NCI-H774 (cell line): ENCODE results near the gene MTTP.
A peak's percentile ranks its signal among the peaks of the same experiment; 100 is the strongest.
"Not testable (repeated sequence)": the region's sequence is repeated elsewhere in the genome, so short reads cannot be mapped to it uniquely, and the experiment has no call there.

Experiments used
- DNase-seq: peaks from one replicate; lab custom pipeline; 2025; lab: John Stamatoyannopoulos, UW

MTTP gene

GRCh38 chr4:99574530-99575324, at the start of gene MTTP:
TSS of gene MTTP (plus strand) at chr4:99574824. CDS start at chr4:99574910, 86 bp downstream.
- no peak for DNase-seq

GRCh38 chr4:99529228-99529627, 45.4 kb upstream of the MTTP start:
- DNase-seq: no peak

- no peak for DNase-seq
These were observed 44.7 kb upstream of the MTTP start for GRCh38 chr4:99529956-99530355.

GRCh38 chr4:99534699-99535098, 39.9 kb upstream of the MTTP start:
- DNase-seq: not testable (repeated sequence)

- DNase-seq: no peak
These were observed 38.4 kb upstream of the MTTP start for GRCh38 chr4:99536271-99536670.

- DNase-seq: peak; percentile 9
These were observed 37.8 kb upstream of the MTTP start for GRCh38 chr4:99536848-99537247.

- no peak for DNase-seq
These were observed 37.0 kb upstream of the MTTP start for GRCh38 chr4:99537674-99538073.

GRCh38 chr4:99540277-99540939, 34.2 kb upstream of the MTTP start:
- DNase-seq: no peak

GRCh38 chr4:99552872-99553271, 21.8 kb upstream of the MTTP start:
- DNase-seq: no peak

- peak; percentile 72 for DNase-seq
These were observed 11.1 kb upstream of the MTTP start, which contains the start of gene TRMT10A for GRCh38 chr4:99563310-99564186. TSS of gene TRMT10A (minus strand) at chr4:99564039. CDS start at chr4:99559338, 4,701 bp downstream.

- DNase-seq: no peak
These were observed 9.7 kb upstream of the MTTP start for GRCh38 chr4:99564921-99565320.

GRCh38 chr4:99571883-99572282, 2.7 kb upstream of the MTTP start:
- no peak for DNase-seq

GRCh38 chr4:99572527-99573240, 1.9 kb upstream of the MTTP start:
- no peak for DNase-seq

GRCh38 chr4:99573735-99574368, 772 bp upstream of the MTTP start:
- DNase-seq: no peak

GRCh38 chr4:99578714-99579113, 4.1 kb downstream of the MTTP start:
- no peak for DNase-seq

- DNase-seq: no peak
These were observed 10.9 kb downstream of the MTTP start for GRCh38 chr4:99585516-99585915.

GRCh38 chr4:99586322-99586721, 11.7 kb downstream of the MTTP start:
- no peak for DNase-seq

- DNase-seq: no peak
These were observed 12.2 kb downstream of the MTTP start for GRCh38 chr4:99586797-99587196.

- no peak for DNase-seq
These were observed 12.7 kb downstream of the MTTP start for GRCh38 chr4:99587309-99587708.

- no peak for DNase-seq
These were observed 13.2 kb downstream of the MTTP start for GRCh38 chr4:99587803-99588202.

GRCh38 chr4:99591757-99592156, 17.1 kb downstream of the MTTP start:
- DNase-seq: no peak
